Heart right ventricle (tissue), 16 donors: ENCODE measurements around the gene MDP1. TPM values are rescaled to one million over a fixed set of nuclear protein-coding genes. Genes with fewer than 3 reads are reported as not detected.

ENCODE experiments used
- ATAC-seq, 8 donors: fragments of 200-7000 bp; cut with Tn5 transposase; one replicate each; pipeline ENCODE4 v1.9.1; 2020; ENCODE audit warnings: mild to moderate bottlenecking in 8 of 8, moderate library complexity in 8 of 8, moderate number of reproducible peaks in 1 of 8
- DNase-seq, 2 donors: peaks; one replicate each; pipeline ENCODE4 v3.0.0-alpha.2; 2020
- H3K27ac ChIP-seq, 10 donors: fragments of 200-600 bp; sonication (generic) in 2 of 10; one replicate each; pipeline versions ENCODE4 v1.5.0 to v1.8.0; 2020 to 2022; ENCODE audit warnings: mild to moderate bottlenecking in 3 of 10
- H3K27me3 ChIP-seq, 7 donors: fragments of 200-600 bp; one replicate each; pipeline ENCODE4 v1.8.0; 2021 to 2022; ENCODE audit warnings: mild to moderate bottlenecking in 2 of 7
- H3K36me3 ChIP-seq, 9 donors: fragments of 200-600 bp; sonication (generic) in 1 of 9; one replicate each; pipeline versions ENCODE4 v1.5.0 to v1.8.0; 2020 to 2022; ENCODE audit warnings: mild to moderate bottlenecking in 2 of 9
- H3K4me1 ChIP-seq, 9 donors: fragments of 200-600 bp; sonication (generic) in 1 of 9; one replicate each; pipeline versions ENCODE4 v1.5.0 to v1.8.0; 2020 to 2022; ENCODE audit warnings: mild to moderate bottlenecking in 4 of 9
- H3K4me3 ChIP-seq, 10 donors: fragments of 200-600 bp; sonication (generic) in 2 of 10; one replicate each; pipeline versions ENCODE4 v1.5.0 to v1.8.0; 2020 to 2022; ENCODE audit warnings: mild to moderate bottlenecking in 7 of 10, moderate library complexity in 2 of 10
- H3K9me3 ChIP-seq, 11 donors: fragments of 200-600 bp in 10 of 11; sonication (generic) in 2 of 11; one replicate each; pipeline versions ENCODE4 v1.5.0 to v1.8.0; 2013 to 2022; ENCODE audit warnings: mild to moderate bottlenecking in 2 of 11, control low read depth in 1 of 11, moderate library complexity in 1 of 11
- WGBS, 2 donors: extraction: QIAGEN DNeasy Blood & Tissue Kit; methylation state at CpG; one replicate each; pipeline ENCODE4 v1.1.7; 2013; ENCODE audit warnings: inconsistent platforms in 1 of 2; 5-methylcytosine and 5-hydroxymethylcytosine counted together
- intact Hi-C, 10 donors: fragments of 100-400 bp; cut with DNase I; formaldehyde crosslinking; loops; one replicate each; pipeline versions ENCODE4 v1.11.1 to v1.14.2; 2022
- polyA plus RNA-seq, 2 donors: library from polyadenylated mRNA; stranded (reverse); fragments of 200-250 nt; gene quantifications; one replicate each; pipeline ENCODE4 v1.2.3, GENCODE V29; 2013
- total RNA-seq, 10 donors: library from RNA; stranded (reverse); fragmentation: NEBNext Ultra II Directional in 3 of 10; extraction: Animal tissue kit (Norgen Biotek cat#: 25700) in 3 of 10; gene quantifications; one replicate each; pipeline versions ENCODE4 v1.2.1 to v1.2.4, GENCODE V29; 2021 to 2023
- TF ChIP-seq, protein P1 (sequence below), 9 donors: fragments of 200-600 bp; sonication (generic) in 2 of 9; IDR thresholded peaks; one replicate each; pipeline versions ENCODE4 v1.5.0 to v1.8.0; 2021 to 2022; ENCODE audit warnings: antibody characterized with exemption in 9 of 9, mild to moderate bottlenecking in 5 of 9, moderate library complexity in 1 of 9
- donor health status: Arrhythmogenic right ventricular cardiomyopathy.
- donor health status: ischemic (EF 13 %, LVEDD 7.1; RV severe dilation, severe dysfunction).
- donor health status: healthy with polysubstance abuse.
- donor health status: DM: no; HTN: yes; CAD: no.
- donor health status: DM: no; HTN: no; CAD: no.
- donor health status: ischemic (EF 25% LVEDD 6.9; RV normal size, moderate dysfunction).
- donor health status: ischemic (EF 25% LVEDD 5.7; RV mildly dilated, moderate dysfunction).
- donor health status: healthy.
- donor health status: DM: yes; HTN: yes; CAD: no.
- donor health status: Ischemic cardiomyopathy.
- donor health status: ischemic (EF 35%, LVEDD 5.7; RV mildly dilated, moderate dysfunction).
- donor health status: nonischemic (EF 11% LVEDD 7.7; RV severe dilation, severe dysfunction).
- donor health status: DM: yes; HTN: yes; CAD: no.
- donor health status: PGD.
- donor health status: ischemic (EF 29% LVEDD 5.4; RV normal size, mild dysfunction).
- donor health status: nonischemic (EF 23%, LVEDD 6.1; RV moderate dilation, normal function).

The MDP1 gene
- total and polyA plus RNA-seq, 12 donors: 13.9 to 23.5 (median 19.2) TPM

DNA sequence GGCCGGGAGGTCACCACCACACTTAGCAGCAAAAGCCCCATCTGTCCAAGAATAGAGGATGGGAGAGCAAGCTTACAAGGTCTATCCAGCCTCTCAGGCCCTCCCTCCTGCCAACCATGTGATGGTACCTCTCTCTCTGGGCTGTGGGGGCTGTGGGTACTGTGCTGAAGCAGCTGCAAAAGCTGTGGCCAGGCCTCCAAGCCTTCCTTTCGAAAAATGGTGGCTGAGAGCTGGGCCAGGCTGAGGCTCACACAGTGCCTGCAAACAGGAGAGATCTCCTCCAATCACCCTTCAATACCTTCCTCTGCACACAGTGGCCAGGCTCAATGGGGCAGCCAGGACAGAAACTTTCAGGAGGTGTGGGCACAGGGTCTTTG, 28.3 kb downstream of the MDP1 start:
- Histone ChIP-seq H3K27ac (peak overlapping the region in 4 of 10 donors; percentile 64 to 76 (median 70)), H3K4me1 (peaks cover 4 to 24% (median 19%) of the 10 kb centered on the region in 9 donors), H3K36me3 (peaks cover 0 to 77% (median 30%) of the 10 kb centered on the region in 9 donors), H3K27me3 (no peaks in the 10 kb centered on the region), H3K9me3 (no peaks in the 10 kb centered on the region), H3K4me3 (peak overlapping the region in 9 of 10 donors; percentile 58 to 94 (median 68))
- TF ChIP-seq, protein P1, sequence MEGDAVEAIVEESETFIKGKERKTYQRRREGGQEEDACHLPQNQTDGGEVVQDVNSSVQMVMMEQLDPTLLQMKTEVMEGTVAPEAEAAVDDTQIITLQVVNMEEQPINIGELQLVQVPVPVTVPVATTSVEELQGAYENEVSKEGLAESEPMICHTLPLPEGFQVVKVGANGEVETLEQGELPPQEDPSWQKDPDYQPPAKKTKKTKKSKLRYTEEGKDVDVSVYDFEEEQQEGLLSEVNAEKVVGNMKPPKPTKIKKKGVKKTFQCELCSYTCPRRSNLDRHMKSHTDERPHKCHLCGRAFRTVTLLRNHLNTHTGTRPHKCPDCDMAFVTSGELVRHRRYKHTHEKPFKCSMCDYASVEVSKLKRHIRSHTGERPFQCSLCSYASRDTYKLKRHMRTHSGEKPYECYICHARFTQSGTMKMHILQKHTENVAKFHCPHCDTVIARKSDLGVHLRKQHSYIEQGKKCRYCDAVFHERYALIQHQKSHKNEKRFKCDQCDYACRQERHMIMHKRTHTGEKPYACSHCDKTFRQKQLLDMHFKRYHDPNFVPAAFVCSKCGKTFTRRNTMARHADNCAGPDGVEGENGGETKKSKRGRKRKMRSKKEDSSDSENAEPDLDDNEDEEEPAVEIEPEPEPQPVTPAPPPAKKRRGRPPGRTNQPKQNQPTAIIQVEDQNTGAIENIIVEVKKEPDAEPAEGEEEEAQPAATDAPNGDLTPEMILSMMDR (IDR thresholded peaks at IDR 0.05): no peak
- 84 to 85% methylated on average over 2 of the region's 2 CpGs for WGBS, 2 donors
- intact Hi-C loops: no loop called here
- no peak for DNase-seq
- peak in 1 of 8 donors; percentile 3 for ATAC-seq

DNA sequence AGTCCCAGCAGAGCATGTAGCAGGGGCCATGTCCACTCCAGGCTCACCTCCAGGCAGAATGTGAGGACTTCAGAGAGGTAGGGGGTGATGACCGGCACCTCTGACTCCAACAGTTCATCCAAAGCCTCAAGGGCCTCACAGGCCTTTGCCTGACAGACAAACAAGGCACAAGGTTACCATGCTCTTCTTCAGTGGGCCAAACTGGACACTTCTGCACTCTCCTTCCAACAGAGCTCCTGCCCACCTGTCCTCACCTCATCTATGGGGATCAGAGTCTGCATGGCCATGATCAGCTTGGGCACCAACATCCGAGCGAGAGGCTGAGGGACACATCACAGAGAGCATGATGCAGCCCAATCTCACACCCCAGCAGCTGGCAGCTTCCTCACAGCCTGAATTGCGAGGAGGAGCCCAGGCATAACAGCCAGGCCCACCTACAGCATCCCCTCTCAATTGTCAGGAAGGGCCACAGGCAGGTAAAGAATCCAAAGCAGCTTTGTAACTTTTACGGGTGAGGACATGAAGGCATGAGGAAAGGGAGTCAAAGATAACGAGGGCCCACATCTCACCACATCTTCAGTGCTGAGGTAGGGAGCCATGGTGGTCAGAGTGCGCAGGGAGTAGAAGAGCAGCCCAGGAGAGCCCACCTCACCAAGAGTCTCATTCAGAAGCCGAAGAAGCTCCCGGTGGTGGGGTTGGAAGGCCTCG, 28.9 kb downstream of the MDP1 start:
- TF ChIP-seq, protein P1 (IDR thresholded peaks at IDR 0.05): no peak
- ATAC-seq: no peak
- H3K4me3 ChIP-seq: peak overlapping the region in 1 of 10 donors; percentile 94
- no peak overlapping the region for H3K27ac ChIP-seq
- intact Hi-C loops: no loop called here
- H3K27me3 ChIP-seq: no peaks in the 10 kb centered on the region
- peaks cover 0 to 77% (median 24%) of the 10 kb centered on the region in 9 donors for H3K36me3 ChIP-seq
- no peaks in the 10 kb centered on the region for H3K9me3 ChIP-seq
- WGBS, 2 donors: 93 to 95% methylated on average over 10 of the region's 10 CpGs
- DNase-seq: no peak
- H3K4me1 ChIP-seq: peaks cover 4 to 24% (median 19%) of the 10 kb centered on the region in 9 donors

DNA sequence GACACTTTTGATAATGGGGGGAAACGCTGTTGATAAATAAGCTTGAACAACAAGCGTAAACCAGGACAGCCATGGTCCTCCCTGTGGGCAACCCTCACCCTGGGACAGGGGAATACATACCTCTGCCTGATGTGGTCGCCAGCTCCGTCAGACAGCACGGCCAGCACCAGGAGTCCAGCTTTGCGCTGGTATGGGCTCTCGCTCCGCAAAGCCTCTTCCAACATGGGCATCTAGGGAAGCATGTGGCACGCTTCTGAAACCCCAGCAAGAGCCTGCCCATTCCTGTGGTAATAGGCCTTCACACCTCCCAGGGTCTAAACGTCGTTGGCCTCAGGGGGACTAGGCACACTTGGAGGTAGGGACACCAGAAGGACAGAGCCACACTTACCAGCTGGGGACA, 30.1 kb downstream of the MDP1 start:
- ATAC-seq (no peak), DNase-seq (no peak)
- H3K9me3 ChIP-seq: no peaks in the 10 kb centered on the region
- H3K27ac ChIP-seq: no peak overlapping the region
- peaks cover 4 to 26% (median 19%) of the 10 kb centered on the region in 9 donors for H3K4me1 ChIP-seq
- H3K4me3 ChIP-seq: no peak overlapping the region
- intact Hi-C loops: no loop called here
- no peaks in the 10 kb centered on the region for H3K27me3 ChIP-seq
- 93 to 94% methylated on average over 11 of the region's 11 CpGs for WGBS, 2 donors
- TF ChIP-seq, protein P1 (IDR thresholded peaks at IDR 0.05): no peak
- H3K36me3 ChIP-seq: peaks cover 0 to 78% (median 20%) of the 10 kb centered on the region in 9 donors

DNA sequence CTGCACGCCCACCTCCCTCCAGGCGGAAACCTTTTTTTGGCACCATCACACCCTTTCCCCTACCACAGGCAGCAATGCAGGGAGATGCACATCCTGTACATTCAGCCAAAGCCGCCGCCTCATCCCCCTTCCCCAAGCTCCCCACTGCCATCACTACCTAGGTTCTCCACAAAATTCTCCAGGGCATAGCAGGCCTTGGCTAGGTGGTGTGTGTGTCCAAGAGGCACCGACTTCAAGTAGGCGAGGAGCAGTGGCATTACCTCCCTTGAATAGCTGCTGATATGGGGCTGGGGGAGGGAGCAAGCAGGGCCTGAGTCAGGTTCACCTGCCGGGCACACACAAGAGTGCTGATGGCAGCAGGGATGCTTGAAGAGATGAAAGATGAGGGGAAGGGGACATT, 30.8 kb downstream of the MDP1 start:
- no peak overlapping the region for H3K4me3 ChIP-seq
- 92 to 97% methylated on average over 7 of the region's 7 CpGs for WGBS, 2 donors
- no peaks in the 10 kb centered on the region for H3K9me3 ChIP-seq
- DNase-seq (no peak), ATAC-seq (no peak)
- intact Hi-C loops: no loop called here
- peaks cover 0 to 80% (median 23%) of the 10 kb centered on the region in 9 donors for H3K36me3 ChIP-seq
- H3K27ac ChIP-seq: no peak overlapping the region
- TF ChIP-seq, protein P1 (IDR thresholded peaks at IDR 0.05): no peak
- peaks cover 4 to 33% (median 25%) of the 10 kb centered on the region in 9 donors for H3K4me1 ChIP-seq
- H3K27me3 ChIP-seq: no peaks in the 10 kb centered on the region
